Fibroblast of villous mesenchyme (primary cell): Measurements from ENCODE around the gene HNRNPH1. TPM values are rescaled to one million over a fixed set of nuclear protein-coding genes. Genes with fewer than 3 reads are reported as not detected.

Experiments used
- DNase-seq: peaks from one replicate; pipeline ENCODE4 v3.0.0-alpha.2; 2010; ENCODE audit warnings: low read depth
- H3K4me3 ChIP-seq: 2 replicates; pipeline ENCODE4 v1.5.1; 2011; ENCODE audit warnings: low read depth, mild to moderate bottlenecking, low read length
- total RNA-seq: library from RNA; depleted of rRNA; stranded (reverse); fragments of >200 nt; gene quantifications from 2 replicates; pipeline ENCODE4 v1.2.3, GENCODE V29; 2012
- TF ChIP-seq, protein P1 (sequence below): IDR thresholded peaks from 2 replicates; pipeline ENCODE4 v1.5.1; 2012; ENCODE audit warnings: low read depth, mild to moderate bottlenecking, low read length; ENCODE audit not compliant: insufficient read depth

HNRNPH1 gene
- total RNA-seq, 1 donor = 562 TPM

DNA sequence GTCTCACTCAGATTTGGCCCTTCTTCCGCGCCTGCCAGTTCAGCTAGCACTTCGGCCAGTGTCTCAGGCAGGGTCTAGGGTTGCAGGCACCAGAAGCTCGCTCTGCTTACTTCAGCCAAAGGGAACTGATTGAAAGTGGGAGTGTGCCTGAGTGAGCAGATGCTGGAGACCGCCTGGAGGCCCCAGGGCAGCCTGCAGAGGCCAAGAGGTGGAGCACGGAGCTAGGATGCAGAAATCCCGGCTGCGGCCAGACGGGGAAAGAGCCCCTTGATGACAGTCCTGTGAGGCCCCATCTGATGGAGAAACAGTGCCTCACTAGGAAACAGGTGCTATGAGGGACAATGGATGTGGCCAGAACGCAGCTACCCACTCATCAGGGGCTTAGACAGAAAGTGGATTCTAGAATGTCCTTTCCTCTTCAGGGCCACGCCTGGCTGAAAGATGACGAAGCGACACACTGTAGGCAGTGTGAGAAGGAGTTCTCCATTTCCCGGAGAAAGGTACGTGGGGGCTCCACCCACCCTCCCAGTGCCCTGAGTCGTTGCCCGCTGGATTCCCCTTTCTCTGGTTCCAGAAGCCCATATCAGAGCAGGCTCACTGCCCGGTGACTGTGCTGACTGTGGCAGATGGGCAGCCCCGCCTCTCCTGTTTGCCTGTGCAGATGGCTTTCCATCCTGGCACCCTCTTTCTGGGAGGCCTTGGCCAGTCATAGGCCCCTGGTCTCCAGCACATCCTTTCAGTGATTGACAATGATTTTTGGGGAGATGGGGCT lies 16.1 kb downstream of the HNRNPH1 start:
- no peak for DNase-seq

DNA sequence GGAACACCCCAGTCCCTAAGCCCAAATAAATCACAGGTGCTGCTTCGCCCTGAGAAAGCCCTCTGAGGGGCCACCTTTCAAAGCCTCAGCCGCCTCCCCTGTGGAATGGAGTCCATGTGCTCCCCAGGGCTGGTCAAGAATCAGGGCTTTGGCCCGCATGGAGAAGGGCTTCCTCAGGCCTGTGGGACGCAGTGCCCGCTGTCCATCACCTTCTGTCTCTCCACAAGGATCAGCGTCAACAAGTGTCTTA lies 16.6 kb downstream of the HNRNPH1 start:
- no peak overlapping the region for H3K4me3 ChIP-seq
- TF ChIP-seq, protein P1, sequence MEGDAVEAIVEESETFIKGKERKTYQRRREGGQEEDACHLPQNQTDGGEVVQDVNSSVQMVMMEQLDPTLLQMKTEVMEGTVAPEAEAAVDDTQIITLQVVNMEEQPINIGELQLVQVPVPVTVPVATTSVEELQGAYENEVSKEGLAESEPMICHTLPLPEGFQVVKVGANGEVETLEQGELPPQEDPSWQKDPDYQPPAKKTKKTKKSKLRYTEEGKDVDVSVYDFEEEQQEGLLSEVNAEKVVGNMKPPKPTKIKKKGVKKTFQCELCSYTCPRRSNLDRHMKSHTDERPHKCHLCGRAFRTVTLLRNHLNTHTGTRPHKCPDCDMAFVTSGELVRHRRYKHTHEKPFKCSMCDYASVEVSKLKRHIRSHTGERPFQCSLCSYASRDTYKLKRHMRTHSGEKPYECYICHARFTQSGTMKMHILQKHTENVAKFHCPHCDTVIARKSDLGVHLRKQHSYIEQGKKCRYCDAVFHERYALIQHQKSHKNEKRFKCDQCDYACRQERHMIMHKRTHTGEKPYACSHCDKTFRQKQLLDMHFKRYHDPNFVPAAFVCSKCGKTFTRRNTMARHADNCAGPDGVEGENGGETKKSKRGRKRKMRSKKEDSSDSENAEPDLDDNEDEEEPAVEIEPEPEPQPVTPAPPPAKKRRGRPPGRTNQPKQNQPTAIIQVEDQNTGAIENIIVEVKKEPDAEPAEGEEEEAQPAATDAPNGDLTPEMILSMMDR = no peak
- no peak for DNase-seq

More for the DNA sequence above, 16.1 kb downstream of the HNRNPH1 start:
- TF ChIP-seq, protein P1 = no peak
- H3K4me3 ChIP-seq = no peak overlapping the region

DNA sequence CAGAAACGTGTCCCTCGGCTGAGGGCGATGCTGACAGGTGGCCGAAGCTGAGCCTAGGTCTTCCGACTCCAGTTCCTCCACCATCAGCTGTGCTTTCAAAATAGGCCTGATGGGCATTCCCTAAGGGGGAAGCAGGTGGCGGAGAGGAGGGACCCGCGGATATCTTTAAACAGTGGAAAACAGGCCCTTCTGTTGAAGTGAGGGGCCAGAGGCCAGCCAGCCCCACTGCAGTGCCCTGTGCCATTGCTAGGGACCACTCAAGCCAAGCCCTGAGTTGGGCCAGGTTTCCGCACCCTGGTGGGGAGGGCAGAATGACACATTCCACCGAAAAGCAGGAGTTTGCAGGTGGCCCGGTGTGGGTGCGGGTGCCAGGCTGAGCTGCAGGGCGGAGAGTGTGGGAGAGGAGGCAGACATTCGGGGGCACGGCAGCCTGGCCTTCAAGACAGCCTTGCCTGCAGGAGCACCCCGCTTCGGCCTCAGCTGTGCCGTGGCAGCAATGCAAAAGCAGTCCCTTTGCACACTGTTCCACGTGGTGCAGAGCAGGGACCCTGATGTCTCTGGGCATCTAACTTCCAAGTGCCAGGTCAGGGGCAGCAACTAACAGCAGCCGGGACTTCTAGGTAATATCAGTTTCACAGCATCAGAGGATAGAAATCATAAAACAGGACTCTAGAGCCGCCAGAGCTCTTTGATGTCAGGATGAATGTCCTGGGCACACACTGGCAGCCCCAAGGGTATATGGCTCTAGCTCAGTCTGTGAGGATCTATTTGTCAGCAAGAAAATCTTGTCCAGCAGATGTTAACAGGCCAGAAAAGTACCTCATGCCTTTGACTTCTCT lies 17.2 kb downstream of the HNRNPH1 start:
- no peak overlapping the region for H3K4me3 ChIP-seq
- TF ChIP-seq, protein P1 = no peak
- no peak for DNase-seq

DNA sequence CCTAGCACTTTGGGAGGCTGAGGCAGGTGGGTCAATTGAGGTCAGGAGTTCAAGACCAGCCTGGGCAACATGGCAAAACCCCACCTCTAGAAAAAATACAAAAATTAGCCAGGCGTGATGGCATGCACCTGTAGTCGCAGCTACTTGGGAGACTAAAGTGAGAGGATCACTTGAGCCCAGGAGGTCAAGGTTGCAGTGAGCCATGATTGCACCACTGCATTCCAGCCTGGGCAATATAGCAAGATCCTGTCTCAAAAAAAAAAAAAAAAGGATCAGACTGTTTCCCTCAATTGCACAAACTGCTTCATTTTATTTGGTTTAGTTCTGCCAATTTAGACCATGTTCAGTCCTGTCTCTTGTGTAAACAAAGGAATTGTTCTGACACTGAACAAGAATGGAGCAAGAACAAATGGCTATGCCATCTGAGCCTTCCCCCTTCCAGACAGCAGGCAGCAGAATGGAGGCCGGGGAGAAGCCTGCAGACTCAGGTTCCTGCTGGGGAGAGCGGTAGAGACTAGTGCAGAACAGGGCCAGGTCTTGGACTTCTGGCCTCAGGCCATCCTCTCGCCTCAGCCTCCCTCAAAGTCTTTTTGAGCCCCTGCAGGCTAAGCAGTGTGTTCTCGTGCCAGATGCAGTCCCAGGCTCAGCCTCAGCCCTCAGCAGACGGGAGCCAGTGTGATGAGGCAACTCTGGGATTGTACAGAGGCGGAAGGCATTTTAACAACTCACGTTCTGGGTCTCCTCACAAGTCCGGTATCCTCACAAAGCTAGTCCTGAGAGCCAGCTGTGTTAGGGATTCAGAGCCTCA lies 18.2 kb downstream of the HNRNPH1 start:
- H3K4me3 ChIP-seq = no peak overlapping the region
- peak; percentile 69 for DNase-seq
- TF ChIP-seq, protein P1 = no peak

DNA sequence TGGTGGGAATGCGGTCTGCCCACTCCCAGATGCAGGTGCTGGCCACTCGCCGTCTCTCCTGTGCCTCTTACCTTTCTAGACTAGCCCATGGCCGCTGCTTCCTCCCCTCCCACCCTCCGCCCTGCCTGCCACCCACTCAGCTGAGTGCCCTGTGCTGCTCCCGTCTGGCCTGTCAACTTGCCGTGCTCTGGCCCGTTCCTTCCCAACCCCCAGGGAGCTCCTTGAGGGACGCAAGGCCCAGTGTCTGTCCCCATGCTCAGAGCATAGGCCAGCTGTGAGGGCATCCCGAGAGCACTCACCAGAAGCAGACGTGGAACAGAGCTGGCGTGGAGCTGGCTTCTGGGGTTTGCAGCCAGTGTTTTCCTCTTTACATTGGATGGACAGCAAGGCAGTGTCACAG lies 20.2 kb downstream of the HNRNPH1 start:
- TF ChIP-seq, protein P1 = no peak
- no peak overlapping the region for H3K4me3 ChIP-seq
- no peak for DNase-seq

DNA sequence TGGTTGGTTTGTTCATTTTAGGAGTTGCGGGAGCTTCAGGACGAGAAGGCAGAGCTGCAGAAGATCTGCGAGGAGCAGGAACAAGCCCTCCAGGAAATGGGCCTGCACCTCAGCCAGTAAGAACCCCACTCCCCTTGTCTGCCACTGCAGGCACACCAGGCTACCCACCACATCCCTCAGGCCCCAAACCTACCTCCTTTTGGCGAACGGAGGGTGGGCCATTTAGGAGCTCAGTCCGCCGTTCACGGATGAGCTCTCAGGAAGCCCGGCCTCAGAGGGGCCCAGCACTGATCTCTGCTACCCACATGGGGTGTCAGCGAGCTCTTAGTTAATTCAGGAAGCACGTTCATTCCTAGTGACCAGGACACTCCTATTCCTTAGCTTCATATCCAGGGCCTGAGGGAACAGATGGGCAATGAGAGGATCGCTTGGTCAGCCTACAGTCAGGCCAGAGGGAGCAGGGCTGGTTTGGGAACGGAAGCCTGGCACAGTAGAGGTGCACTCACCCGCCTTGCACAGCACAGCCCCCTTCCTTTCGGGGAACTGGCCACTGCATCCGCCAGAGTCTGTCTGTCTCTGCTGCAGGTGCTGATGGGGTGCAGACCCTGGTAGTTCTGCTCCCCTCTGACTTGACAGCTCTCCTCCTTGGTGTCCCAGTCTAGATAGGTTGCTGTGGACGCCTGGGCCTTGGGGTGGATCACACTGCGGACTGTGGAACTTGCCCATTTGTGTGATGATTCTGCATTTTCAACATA lies 21.4 kb downstream of the HNRNPH1 start:
- no peak overlapping the region for H3K4me3 ChIP-seq
- TF ChIP-seq, protein P1 = no peak
- DNase-seq = no peak
